ENCODE data around the gene MAT2B.

DNA sequence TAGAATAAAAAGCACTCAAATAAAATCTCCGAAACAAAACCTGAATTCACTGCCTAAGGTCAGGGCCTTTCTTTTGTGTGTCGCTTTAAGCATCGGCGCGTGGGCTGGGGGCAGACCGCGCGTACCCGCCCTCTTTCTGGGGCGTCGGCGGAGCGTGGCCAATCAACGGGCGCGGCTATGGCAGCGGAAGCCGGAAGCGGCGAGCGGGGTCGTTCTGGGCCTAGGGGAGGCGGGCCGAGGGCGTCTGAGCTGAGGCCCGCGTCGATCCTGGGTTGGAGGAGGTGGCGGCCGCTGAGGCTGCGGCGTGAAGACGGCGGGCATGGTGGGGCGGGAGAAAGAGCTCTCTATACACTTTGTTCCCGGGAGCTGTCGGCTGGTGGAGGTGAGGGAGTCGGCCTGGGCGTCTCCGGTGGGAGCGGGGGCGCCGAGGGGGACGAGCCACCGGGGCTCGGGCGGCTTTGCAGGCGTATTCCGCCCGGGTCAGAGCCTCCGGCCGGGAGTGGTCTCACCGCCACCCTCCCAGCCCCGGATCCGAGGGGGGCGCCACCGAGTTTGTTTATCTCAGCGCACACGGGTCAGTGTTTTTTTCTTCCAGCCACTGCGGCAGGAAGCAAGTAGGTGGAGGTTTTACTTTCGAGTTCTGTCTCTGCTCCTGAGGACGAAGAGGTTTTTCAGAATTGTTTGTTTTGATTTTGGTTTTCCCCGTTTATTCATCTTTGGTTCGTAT, at the start of gene MAT2B:
- TF ChIP-seq, protein P1, sequence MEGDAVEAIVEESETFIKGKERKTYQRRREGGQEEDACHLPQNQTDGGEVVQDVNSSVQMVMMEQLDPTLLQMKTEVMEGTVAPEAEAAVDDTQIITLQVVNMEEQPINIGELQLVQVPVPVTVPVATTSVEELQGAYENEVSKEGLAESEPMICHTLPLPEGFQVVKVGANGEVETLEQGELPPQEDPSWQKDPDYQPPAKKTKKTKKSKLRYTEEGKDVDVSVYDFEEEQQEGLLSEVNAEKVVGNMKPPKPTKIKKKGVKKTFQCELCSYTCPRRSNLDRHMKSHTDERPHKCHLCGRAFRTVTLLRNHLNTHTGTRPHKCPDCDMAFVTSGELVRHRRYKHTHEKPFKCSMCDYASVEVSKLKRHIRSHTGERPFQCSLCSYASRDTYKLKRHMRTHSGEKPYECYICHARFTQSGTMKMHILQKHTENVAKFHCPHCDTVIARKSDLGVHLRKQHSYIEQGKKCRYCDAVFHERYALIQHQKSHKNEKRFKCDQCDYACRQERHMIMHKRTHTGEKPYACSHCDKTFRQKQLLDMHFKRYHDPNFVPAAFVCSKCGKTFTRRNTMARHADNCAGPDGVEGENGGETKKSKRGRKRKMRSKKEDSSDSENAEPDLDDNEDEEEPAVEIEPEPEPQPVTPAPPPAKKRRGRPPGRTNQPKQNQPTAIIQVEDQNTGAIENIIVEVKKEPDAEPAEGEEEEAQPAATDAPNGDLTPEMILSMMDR (IDR thresholded peaks at IDR 0.05): peak; percentile 33 to 75 (median 55)
- TF ChIP-seq POLR2A (IDR thresholded peaks at IDR 0.05): peak; percentile 14 to 90

Measured in heart left ventricle (tissue), 13 donors.